OCI-LY1 (cell line): Measurements from ENCODE around the gene ATG4D.
"Not testable (repeated sequence)": the region's sequence is repeated elsewhere in the genome, so short reads cannot be mapped to it uniquely, and the experiment has no call there.

Source experiments
- H2AFZ ChIP-seq: fragments of 200-600 bp; sonication (generic), shearing (Covaris generic); 2 replicates; pipeline ENCODE4 v1.6.0; 2014; ENCODE audit warnings: antibody characterized with exemption, mild to moderate bottlenecking, low read length
- H3F3A ChIP-seq: fragments of 200-600 bp; sonication (generic), shearing (Covaris generic); 2 replicates; pipeline ENCODE4 v1.6.0; 2014; ENCODE audit warnings: mild to moderate bottlenecking, antibody characterized with exemption, low read length, moderate library complexity; ENCODE audit not compliant: insufficient read depth
- H3K27ac ChIP-seq: fragments of 200-600 bp; sonication (generic); 2 replicates; pipeline ENCODE4 v1.5.1; 2014; ENCODE audit warnings: low read length, mixed run types, mild to moderate bottlenecking, low read depth; ENCODE audit not compliant: poor library complexity, severe bottlenecking
- H3K27me3 ChIP-seq: fragments of 200-600 bp; sonication (generic); 2 replicates; pipeline ENCODE4 v1.6.0; 2014; ENCODE audit warnings: antibody characterized with exemption, mild to moderate bottlenecking, low read length, moderate library complexity; ENCODE audit not compliant: insufficient read depth
- H3K36me3 ChIP-seq: fragments of 200-600 bp; sonication (generic); 2 replicates; pipeline ENCODE4 v1.6.1; 2014; ENCODE audit warnings: mild to moderate bottlenecking, antibody characterized with exemption, low read length, moderate library complexity, mixed read lengths; ENCODE audit not compliant: insufficient read depth
- H3K4me1 ChIP-seq: fragments of 200-600 bp; sonication (generic); 2 replicates; pipeline ENCODE4 v1.5.1; 2014; ENCODE audit warnings: mild to moderate bottlenecking, low read length, moderate library complexity; ENCODE audit not compliant: insufficient read depth, severe bottlenecking
- H3K4me2 ChIP-seq: fragments of 200-600 bp; sonication (generic), shearing (Covaris generic); 2 replicates; pipeline ENCODE4 v1.6.1; 2014; ENCODE audit warnings: low read length
- H3K4me3 ChIP-seq: fragments of 200-600 bp; sonication (generic); 2 replicates; pipeline ENCODE4 v1.5.1; 2014; ENCODE audit warnings: low read length, low read depth, mild to moderate bottlenecking, mixed read lengths; ENCODE audit not compliant: poor library complexity, severe bottlenecking
- H3K79me2 ChIP-seq: fragments of 200-600 bp; shearing (Covaris generic); 2 replicates; pipeline ENCODE4 v1.6.1; 2016; ENCODE audit warnings: mixed run types, low read length, mixed read lengths; ENCODE audit not compliant: insufficient read depth
- H3K9ac ChIP-seq: fragments of 200-600 bp; sonication (generic), shearing (Covaris generic); 2 replicates; pipeline ENCODE4 v1.6.1; 2014; ENCODE audit warnings: mild to moderate bottlenecking, low read length, mixed read lengths
- H3K9me2 ChIP-seq: fragments of 200-600 bp; sonication (generic), shearing (Covaris generic); 2 replicates; pipeline ENCODE4 v1.6.1; 2014; ENCODE audit warnings: low read depth, mild to moderate bottlenecking, low read length, mixed read lengths
- H3K9me3 ChIP-seq: fragments of 200-600 bp; shearing (Covaris generic); 2 replicates; pipeline ENCODE4 v1.6.1; 2014; ENCODE audit warnings: low read length, mixed read lengths
- H4K20me1 ChIP-seq: fragments of 200-600 bp; sonication (generic), shearing (Covaris generic); 2 replicates; pipeline ENCODE4 v1.6.0; 2016; ENCODE audit warnings: mild to moderate bottlenecking, low read length; ENCODE audit not compliant: insufficient read depth
- EZH2 ChIP-seq: fragments of 200-600 bp; sonication (generic), shearing (Covaris generic); IDR thresholded peaks from 2 replicates; pipeline ENCODE4 v1.8.0; 2017; ENCODE audit warnings: borderline replicate concordance, mixed run types, mild to moderate bottlenecking, antibody characterized with exemption, low read length, moderate library complexity, mixed read lengths
- TF ChIP-seq, protein P1 (sequence below): fragments of 200-600 bp; sonication (generic), shearing (Covaris generic); IDR thresholded peaks from 2 replicates; pipeline ENCODE4 v1.5.1; 2017; ENCODE audit warnings: mild to moderate bottlenecking, antibody characterized with exemption, low read length, moderate library complexity, mixed read lengths

Gene ATG4D

DNA sequence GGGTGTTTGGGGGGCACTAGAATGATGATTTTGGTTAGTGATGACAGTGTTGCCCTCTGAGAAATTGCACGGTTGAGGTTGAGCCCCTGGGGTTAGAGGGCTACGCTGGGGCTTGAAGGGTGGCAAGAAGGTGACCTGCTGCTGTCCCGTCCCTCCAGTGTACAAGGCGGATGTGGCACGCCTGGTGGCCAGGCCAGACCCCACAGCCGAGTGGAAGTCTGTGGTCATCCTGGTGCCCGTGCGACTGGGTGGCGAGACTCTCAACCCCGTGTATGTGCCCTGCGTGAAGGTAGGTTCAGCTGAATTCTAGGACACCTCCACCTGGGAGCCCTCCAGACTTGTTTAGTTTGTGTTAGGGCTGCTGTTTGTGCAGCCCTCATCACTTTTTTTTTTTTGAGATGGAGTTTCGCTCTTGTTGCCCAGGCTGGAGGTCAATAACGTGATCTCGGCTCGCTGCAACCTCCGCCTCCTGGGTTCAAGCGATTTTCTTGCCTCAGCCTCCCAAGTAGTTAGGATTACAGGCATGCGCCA is 5.1 kb downstream of the ATG4D start:
- peaks cover 59% of the 10 kb centered on the region for H3K36me3 ChIP-seq

DNA sequence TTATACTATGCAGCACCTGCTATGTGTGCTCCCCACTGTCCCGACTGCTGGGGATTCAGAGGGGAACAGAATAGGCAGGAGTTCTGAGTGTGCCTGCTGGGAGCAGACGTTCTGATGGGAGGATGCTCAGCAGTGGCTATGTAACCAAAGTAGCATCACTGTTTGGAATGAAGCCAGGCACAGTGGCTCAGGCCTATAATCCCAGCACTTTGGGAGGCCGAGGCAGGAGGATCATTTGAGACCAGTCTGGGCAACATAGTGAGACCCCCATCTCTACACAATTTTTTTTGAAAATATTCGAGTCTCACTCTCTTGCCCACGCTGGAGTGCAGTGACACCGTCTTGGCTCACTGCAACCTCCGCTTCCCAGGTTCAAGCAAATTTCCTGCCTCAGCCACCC is 6.0 kb downstream of the ATG4D start:
- H3K27ac ChIP-seq: no peak overlapping the region
- no peaks in the 10 kb centered on the region for H4K20me1 ChIP-seq
- H3K4me3 ChIP-seq: no peak overlapping the region
- no peaks in the 10 kb centered on the region for H3K9me2 ChIP-seq
- H3K4me2 ChIP-seq: no peak overlapping the region
- H3K36me3 ChIP-seq: peaks cover 64% of the 10 kb centered on the region
- no peak for TF ChIP-seq EZH2
- TF ChIP-seq, protein P1, sequence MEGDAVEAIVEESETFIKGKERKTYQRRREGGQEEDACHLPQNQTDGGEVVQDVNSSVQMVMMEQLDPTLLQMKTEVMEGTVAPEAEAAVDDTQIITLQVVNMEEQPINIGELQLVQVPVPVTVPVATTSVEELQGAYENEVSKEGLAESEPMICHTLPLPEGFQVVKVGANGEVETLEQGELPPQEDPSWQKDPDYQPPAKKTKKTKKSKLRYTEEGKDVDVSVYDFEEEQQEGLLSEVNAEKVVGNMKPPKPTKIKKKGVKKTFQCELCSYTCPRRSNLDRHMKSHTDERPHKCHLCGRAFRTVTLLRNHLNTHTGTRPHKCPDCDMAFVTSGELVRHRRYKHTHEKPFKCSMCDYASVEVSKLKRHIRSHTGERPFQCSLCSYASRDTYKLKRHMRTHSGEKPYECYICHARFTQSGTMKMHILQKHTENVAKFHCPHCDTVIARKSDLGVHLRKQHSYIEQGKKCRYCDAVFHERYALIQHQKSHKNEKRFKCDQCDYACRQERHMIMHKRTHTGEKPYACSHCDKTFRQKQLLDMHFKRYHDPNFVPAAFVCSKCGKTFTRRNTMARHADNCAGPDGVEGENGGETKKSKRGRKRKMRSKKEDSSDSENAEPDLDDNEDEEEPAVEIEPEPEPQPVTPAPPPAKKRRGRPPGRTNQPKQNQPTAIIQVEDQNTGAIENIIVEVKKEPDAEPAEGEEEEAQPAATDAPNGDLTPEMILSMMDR: no peak
- H3K27me3 ChIP-seq: no peaks in the 10 kb centered on the region
- no peaks in the 10 kb centered on the region for H3K9me3 ChIP-seq
- no peak overlapping the region for H3K9ac ChIP-seq
- peaks cover 12% of the 10 kb centered on the region; the same call in 1 of the 2 replicates for H3F3A ChIP-seq
- peaks cover 34% of the 10 kb centered on the region for H3K4me1 ChIP-seq
- H2AFZ ChIP-seq: no peak overlapping the region
- peaks cover 2% of the 10 kb centered on the region; the same call in 1 of the 2 replicates for H3K79me2 ChIP-seq

More for the DNA sequence above, 5.1 kb downstream of the ATG4D start:
- H3K9me3 ChIP-seq: no peaks in the 10 kb centered on the region
- H3K9me2 ChIP-seq: no peaks in the 10 kb centered on the region
- no peaks in the 10 kb centered on the region for H3K27me3 ChIP-seq
- no peak overlapping the region for H3K27ac ChIP-seq
- H3K4me3 ChIP-seq: no peak overlapping the region
- H2AFZ ChIP-seq: no peak overlapping the region
- no peaks in the 10 kb centered on the region for H4K20me1 ChIP-seq
- H3K4me1 ChIP-seq: peaks cover 27% of the 10 kb centered on the region
- H3F3A ChIP-seq: peaks cover 8% of the 10 kb centered on the region; the same call in 1 of the 2 replicates
- peaks cover 9% of the 10 kb centered on the region; the same call in 1 of the 2 replicates for H3K79me2 ChIP-seq
- no peak overlapping the region for H3K9ac ChIP-seq
- H3K4me2 ChIP-seq: no peak overlapping the region
- no peak for TF ChIP-seq EZH2
- TF ChIP-seq, protein P1: no peak

DNA sequence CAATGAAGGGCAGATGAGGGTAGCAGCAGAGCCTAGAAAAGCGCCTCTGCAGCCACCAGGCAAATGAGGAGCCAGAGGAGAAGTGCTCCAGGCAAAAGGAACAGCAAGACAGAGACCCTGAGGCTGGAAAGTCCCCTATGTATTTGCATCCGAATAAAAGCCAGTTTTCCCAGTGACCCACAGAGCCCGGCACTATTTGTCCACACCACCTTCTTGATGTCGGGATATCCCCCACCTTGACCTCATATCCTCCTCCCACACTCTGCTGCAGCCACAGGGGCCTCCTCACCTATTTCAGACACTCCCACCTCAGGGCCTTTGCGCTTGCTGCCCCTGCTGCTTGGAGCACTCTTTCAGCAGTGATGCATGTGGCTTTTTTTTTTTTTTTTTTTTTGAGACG is 6.6 kb downstream of the ATG4D start:
- Histone ChIP-seq H3K36me3 (peaks cover 70% of the 10 kb centered on the region), H2AFZ (no peak overlapping the region), H3K9ac (no peak overlapping the region), H4K20me1 (no peaks in the 10 kb centered on the region), H3K4me2 (no peak overlapping the region), H3K79me2 (no peaks in the 10 kb centered on the region), H3K9me2 (no peaks in the 10 kb centered on the region), H3K4me1 (peaks cover 34% of the 10 kb centered on the region), H3F3A (peaks cover 12% of the 10 kb centered on the region; the same call in 1 of the 2 replicates), H3K9me3 (no peaks in the 10 kb centered on the region), H3K27me3 (no peaks in the 10 kb centered on the region), H3K4me3 (no peak overlapping the region), H3K27ac (no peak overlapping the region)
- TF ChIP-seq, protein P1: no peak
- TF ChIP-seq EZH2: no peak

DNA sequence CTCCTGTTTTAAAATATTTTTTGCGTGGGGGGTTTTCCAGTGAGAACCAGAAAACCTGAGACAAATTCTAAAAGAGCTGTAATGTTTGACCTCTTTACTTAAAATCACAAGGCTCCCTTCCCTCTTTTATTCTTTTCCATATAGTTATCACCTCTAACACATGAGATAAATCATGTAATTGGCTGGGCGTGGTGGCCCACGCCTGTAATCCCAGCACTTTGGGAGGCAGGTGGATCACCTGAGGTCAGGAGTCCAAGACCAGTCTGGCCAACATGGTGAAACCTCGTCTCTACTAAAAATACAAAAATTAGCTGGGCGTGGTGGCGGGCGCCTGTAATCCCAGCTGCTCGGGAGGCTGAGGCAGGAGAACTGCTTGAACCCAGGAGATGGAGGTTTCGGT is 7.3 kb downstream of the ATG4D start:
- not testable (repeated sequence) for H3K4me3 ChIP-seq, H3K9ac ChIP-seq, H3K9me2 ChIP-seq, H3K9me3 ChIP-seq, H3K27ac ChIP-seq, H4K20me1 ChIP-seq, H3K27me3 ChIP-seq, H3K79me2 ChIP-seq, H3K4me2 ChIP-seq, H2AFZ ChIP-seq
- Histone ChIP-seq H3F3A (peaks cover 12% of the 10 kb centered on the region; the same call in 1 of the 2 replicates), H3K36me3 (peaks cover 77% of the 10 kb centered on the region), H3K4me1 (peaks cover 41% of the 10 kb centered on the region)
